Rectal smooth muscle tissue (tissue), 1 donor: ENCODE measurements around the gene OPN1LW.
"Not testable (repeated sequence)": the region's sequence is repeated elsewhere in the genome, so short reads cannot be mapped to it uniquely, and the experiment has no call there.

Experiments used
- H3K27ac ChIP-seq: one replicate; pipeline ENCODE4 v1.7.0; 2013; ENCODE audit warnings: low read depth, low read length, inconsistent platforms
- H3K27me3 ChIP-seq: one replicate; pipeline ENCODE4 v1.7.0; 2013; ENCODE audit warnings: low read length; ENCODE audit not compliant: control insufficient read depth, insufficient read depth
- H3K36me3 ChIP-seq: one replicate; pipeline ENCODE4 v1.7.0; 2013; ENCODE audit warnings: low read length; ENCODE audit not compliant: control insufficient read depth, insufficient read depth
- H3K4me1 ChIP-seq: one replicate; pipeline ENCODE4 v1.7.0; 2013; ENCODE audit warnings: low read length; ENCODE audit not compliant: control insufficient read depth, insufficient read depth
- H3K4me3 ChIP-seq: one replicate; pipeline ENCODE4 v1.7.0; 2013; ENCODE audit warnings: low read length
- H3K9ac ChIP-seq: one replicate; pipeline ENCODE4 v1.7.0; 2013; ENCODE audit warnings: low read length

Gene OPN1LW

GRCh38 chrX:154140206-154140605, 3.8 kb upstream of the OPN1LW start:
- Histone ChIP-seq H3K36me3 (no peaks in the 10 kb centered on the region), H3K4me1 (no peaks in the 10 kb centered on the region), H3K4me3 (no peak overlapping the region), H3K27me3 (no peaks in the 10 kb centered on the region), H3K9ac (no peak overlapping the region), H3K27ac (no peak overlapping the region)

GRCh38 chrX:154140742-154141141, 3.3 kb upstream of the OPN1LW start:
- Histone ChIP-seq H3K9ac (no peak overlapping the region), H3K27ac (no peak overlapping the region), H3K27me3 (no peaks in the 10 kb centered on the region), H3K4me1 (no peaks in the 10 kb centered on the region), H3K4me3 (no peak overlapping the region), H3K36me3 (no peaks in the 10 kb centered on the region)

GRCh38 chrX:154142386-154142785, 1.7 kb upstream of the OPN1LW start:
- H3K4me1 ChIP-seq, result no peaks in the 10 kb centered on the region
- H3K27ac ChIP-seq, result no peak overlapping the region
- H3K27me3 ChIP-seq, result no peaks in the 10 kb centered on the region
- no peak overlapping the region for H3K4me3 ChIP-seq
- H3K36me3 ChIP-seq, result no peaks in the 10 kb centered on the region
- no peak overlapping the region for H3K9ac ChIP-seq

GRCh38 chrX:154142950-154143745, 895 bp upstream of the OPN1LW start:
- Histone ChIP-seq H3K27me3 (no peaks in the 10 kb centered on the region), H3K36me3 (no peaks in the 10 kb centered on the region), H3K27ac (no peak overlapping the region), H3K4me1 (no peaks in the 10 kb centered on the region), H3K9ac (no peak overlapping the region), H3K4me3 (no peak overlapping the region)

GRCh38 chrX:154151030-154151429, 7.0 kb downstream of the OPN1LW start:
- H3K36me3 ChIP-seq, H3K27ac ChIP-seq, H3K4me1 ChIP-seq, H3K27me3 ChIP-seq, H3K9ac ChIP-seq, H3K4me3 ChIP-seq: not testable (repeated sequence)

GRCh38 chrX:154156221-154156620, 12.2 kb downstream of the OPN1LW start:
- H3K4me3 ChIP-seq, H3K36me3 ChIP-seq, H3K9ac ChIP-seq, H3K27me3 ChIP-seq, H3K27ac ChIP-seq, H3K4me1 ChIP-seq: not testable (repeated sequence)

GRCh38 chrX:154157207-154157606, 13.2 kb downstream of the OPN1LW start:
- not testable (repeated sequence) for H3K9ac ChIP-seq, H3K27me3 ChIP-seq, H3K4me1 ChIP-seq, H3K27ac ChIP-seq, H3K36me3 ChIP-seq, H3K4me3 ChIP-seq

GRCh38 chrX:154159345-154159744, 15.3 kb downstream of the OPN1LW start:
- H3K9ac ChIP-seq, H3K4me3 ChIP-seq, H3K36me3 ChIP-seq, H3K27me3 ChIP-seq, H3K27ac ChIP-seq, H3K4me1 ChIP-seq: not testable (repeated sequence)

- H3K4me3 ChIP-seq, H3K27me3 ChIP-seq, H3K36me3 ChIP-seq, H3K9ac ChIP-seq, H3K27ac ChIP-seq, H3K4me1 ChIP-seq: not testable (repeated sequence)
These were observed 20.9 kb downstream of the OPN1LW start for GRCh38 chrX:154164902-154165301.

- not testable (repeated sequence) for H3K4me1 ChIP-seq, H3K36me3 ChIP-seq, H3K27ac ChIP-seq, H3K27me3 ChIP-seq, H3K4me3 ChIP-seq, H3K9ac ChIP-seq
These were observed 24.3 kb downstream of the OPN1LW start for GRCh38 chrX:154168384-154168783.

GRCh38 chrX:154172535-154172943, 28.5 kb downstream of the OPN1LW start:
- not testable (repeated sequence) for H3K4me3 ChIP-seq, H3K9ac ChIP-seq, H3K27me3 ChIP-seq, H3K36me3 ChIP-seq, H3K4me1 ChIP-seq, H3K27ac ChIP-seq

- H3K9ac ChIP-seq, H3K4me1 ChIP-seq, H3K27me3 ChIP-seq, H3K27ac ChIP-seq, H3K4me3 ChIP-seq, H3K36me3 ChIP-seq: not testable (repeated sequence)
These were observed 30.3 kb downstream of the OPN1LW start for GRCh38 chrX:154174356-154174755.

GRCh38 chrX:154182296-154182695, 38.3 kb downstream of the OPN1LW start, which contains the start of gene OPN1MW:
TSS of gene OPN1MW (plus strand) at chrX:154182596. CDS start at chrX:154182678, 82 bp downstream.
- H3K4me1 ChIP-seq, H3K27me3 ChIP-seq, H3K27ac ChIP-seq, H3K4me3 ChIP-seq, H3K36me3 ChIP-seq, H3K9ac ChIP-seq: not testable (repeated sequence)
